OCI-LY3 (cell line): ENCODE measurements around the gene NPEPL1.

Experiments used
- EZH2phosphoT487 ChIP-seq: fragments of 200-600 bp; shearing (Covaris generic); IDR thresholded peaks from 2 replicates; pipeline ENCODE4 v1.6.1; 2018; ENCODE audit warnings: antibody characterized with exemption, mixed run types, low read depth
- TF ChIP-seq, protein P1 (sequence below): fragments of 200-600, 300-600 bp; sonication (generic); IDR thresholded peaks from 2 replicates; pipeline ENCODE4 v1.5.1; 2014; ENCODE audit warnings: antibody characterized with exemption, low read length, low read depth

GRCh38 chr20:58702859-58703648, 10.5 kb downstream of the NPEPL1 start:
- TF ChIP-seq, protein P1, sequence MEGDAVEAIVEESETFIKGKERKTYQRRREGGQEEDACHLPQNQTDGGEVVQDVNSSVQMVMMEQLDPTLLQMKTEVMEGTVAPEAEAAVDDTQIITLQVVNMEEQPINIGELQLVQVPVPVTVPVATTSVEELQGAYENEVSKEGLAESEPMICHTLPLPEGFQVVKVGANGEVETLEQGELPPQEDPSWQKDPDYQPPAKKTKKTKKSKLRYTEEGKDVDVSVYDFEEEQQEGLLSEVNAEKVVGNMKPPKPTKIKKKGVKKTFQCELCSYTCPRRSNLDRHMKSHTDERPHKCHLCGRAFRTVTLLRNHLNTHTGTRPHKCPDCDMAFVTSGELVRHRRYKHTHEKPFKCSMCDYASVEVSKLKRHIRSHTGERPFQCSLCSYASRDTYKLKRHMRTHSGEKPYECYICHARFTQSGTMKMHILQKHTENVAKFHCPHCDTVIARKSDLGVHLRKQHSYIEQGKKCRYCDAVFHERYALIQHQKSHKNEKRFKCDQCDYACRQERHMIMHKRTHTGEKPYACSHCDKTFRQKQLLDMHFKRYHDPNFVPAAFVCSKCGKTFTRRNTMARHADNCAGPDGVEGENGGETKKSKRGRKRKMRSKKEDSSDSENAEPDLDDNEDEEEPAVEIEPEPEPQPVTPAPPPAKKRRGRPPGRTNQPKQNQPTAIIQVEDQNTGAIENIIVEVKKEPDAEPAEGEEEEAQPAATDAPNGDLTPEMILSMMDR, result peak; percentile 57
- TF ChIP-seq EZH2phosphoT487, result no peak
